Small intestine (tissue), 16 donors: ENCODE data around the gene DNPEP. TPM values are rescaled to one million over a fixed set of nuclear protein-coding genes. Genes with fewer than 3 reads are reported as not detected.

Experiments used
- DNase-seq, 2 donors: peaks; one replicate each; pipeline versions ENCODE4 v3.0.0 to v3.0.0-alpha.2; 2013
- FAIRE-seq: peaks from 2 replicates; lab custom pipeline; 2012; peaks lifted over from hg19 to GRCh38; lab: Jason Lieb, UNC
- H3K27ac ChIP-seq, 3 donors: one replicate each; pipeline ENCODE4 v1.5.1; 2013; ENCODE audit warnings: low read length in 2 of 3, mild to moderate bottlenecking in 2 of 3, control low read depth in 1 of 3, inconsistent platforms in 1 of 3, low read depth in 1 of 3, moderate library complexity in 1 of 3
- H3K27me3 ChIP-seq, 3 donors: one replicate each; pipeline ENCODE4 v1.6.1; 2013; ENCODE audit warnings: low read length in 3 of 3, inconsistent platforms in 1 of 3; ENCODE audit not compliant: control insufficient read depth in 3 of 3, insufficient read depth in 3 of 3
- H3K36me3 ChIP-seq, 3 donors: one replicate each; pipeline ENCODE4 v1.6.1; 2013; ENCODE audit warnings: low read length in 3 of 3, inconsistent platforms in 1 of 3, low read depth in 1 of 3, mild to moderate bottlenecking in 1 of 3, moderate library complexity in 1 of 3; ENCODE audit not compliant: control insufficient read depth in 3 of 3, insufficient read depth in 2 of 3
- H3K4me1 ChIP-seq, 3 donors: one replicate each; pipeline ENCODE4 v1.6.1; 2013; ENCODE audit warnings: low read length in 2 of 3, inconsistent platforms in 1 of 3, low read depth in 1 of 3, mild to moderate bottlenecking in 1 of 3, moderate library complexity in 1 of 3; ENCODE audit not compliant: control insufficient read depth in 3 of 3, insufficient read depth in 2 of 3
- H3K4me3 ChIP-seq, 3 donors: one replicate each; pipeline ENCODE4 v1.5.1; 2013; ENCODE audit warnings: low read length in 3 of 3, control low read depth in 1 of 3, inconsistent platforms in 1 of 3, low read depth in 1 of 3, mild to moderate bottlenecking in 1 of 3, moderate library complexity in 1 of 3
- H3K9me3 ChIP-seq, 2 donors: one replicate each; pipeline ENCODE4 v1.6.1; 2013; ENCODE audit warnings: low read depth in 1 of 2, low read length in 1 of 2; ENCODE audit not compliant: control insufficient read depth in 2 of 2, insufficient read depth in 1 of 2
- WGBS, 3 donors: extraction: QIAGEN DNeasy Blood & Tissue Kit; methylation state at CpG; one replicate each; pipeline ENCODE4 v1.1.7; 2013; 5-methylcytosine and 5-hydroxymethylcytosine counted together
- long read RNA-seq, 10 donors: transcript quantifications; one replicate each; lab custom pipeline, GENCODE V29; 2026
- polyA plus RNA-seq, 4 donors: library from polyadenylated mRNA; stranded (reverse) in 3 of 4; unstranded in 1 of 4; fragments of 200-250 nt in 3 of 4; fragments of 120-200 nt in 1 of 4; gene quantifications; one replicate each; pipeline versions ENCODE4 v1.2.1 to v1.2.3, GENCODE V29; 2013
- donor health status: healthy with polysubstance abuse.
- donor health status: control.
- donor health status: control.
- donor health status: Bipolar disorder and iron deficiency.
- donor health status: healthy.

DNPEP gene
- 100 to 1,000 TPM in 3 of 4 donors, 10 to 100 TPM in 1; 98.2 to 200 (median 165) TPM for polyA plus RNA-seq
- long read RNA-seq, donor 1 = 0 reads
- long read RNA-seq, donor 2, partial matches to known transcripts = 11 of 19 reads
- long read RNA-seq, donor 2, other reads (novel, unspliced or antisense) = 0 of 19 reads
- long read RNA-seq, donor 3, transcript DNPEP-201 (15 exons, 2,425 nt) = major isoform, 9 of 37 reads
- long read RNA-seq, donor 3, partial matches to known transcripts = 19 of 37 reads
- long read RNA-seq, donor 3, other reads (novel, unspliced or antisense) = 0 of 37 reads
- long read RNA-seq, donor 4, partial matches to known transcripts = 0 of 1 reads
- long read RNA-seq, donor 4, other reads (novel, unspliced or antisense) = 0 of 1 reads
- long read RNA-seq, donor 5, partial matches to known transcripts = 8 of 14 reads
- long read RNA-seq, donor 5, other reads (novel, unspliced or antisense) = 0 of 14 reads
- long read RNA-seq, donor 6, transcript DNPEP-201 (15 exons, 2,425 nt) = major isoform, 20 of 33 reads
- long read RNA-seq, donor 6, partial matches to known transcripts = 9 of 33 reads
- long read RNA-seq, donor 6, other reads (novel, unspliced or antisense) = 0 of 33 reads
- long read RNA-seq, donor 7 = 0 reads
- long read RNA-seq, donor 8 = 0 reads
- long read RNA-seq, donor 9, transcript DNPEP-201 (15 exons, 2,425 nt) = major isoform, 5 of 6 reads
- long read RNA-seq, donor 9, partial matches to known transcripts = 0 of 6 reads
- long read RNA-seq, donor 9, other reads (novel, unspliced or antisense) = 0 of 6 reads
- long read RNA-seq, donor 10, transcript DNPEP-201 (15 exons, 2,425 nt) = major isoform, 15 of 27 reads
- long read RNA-seq, donor 10, partial matches to known transcripts = 8 of 27 reads
- long read RNA-seq, donor 10, other reads (novel, unspliced or antisense) = 0 of 27 reads

DNA sequence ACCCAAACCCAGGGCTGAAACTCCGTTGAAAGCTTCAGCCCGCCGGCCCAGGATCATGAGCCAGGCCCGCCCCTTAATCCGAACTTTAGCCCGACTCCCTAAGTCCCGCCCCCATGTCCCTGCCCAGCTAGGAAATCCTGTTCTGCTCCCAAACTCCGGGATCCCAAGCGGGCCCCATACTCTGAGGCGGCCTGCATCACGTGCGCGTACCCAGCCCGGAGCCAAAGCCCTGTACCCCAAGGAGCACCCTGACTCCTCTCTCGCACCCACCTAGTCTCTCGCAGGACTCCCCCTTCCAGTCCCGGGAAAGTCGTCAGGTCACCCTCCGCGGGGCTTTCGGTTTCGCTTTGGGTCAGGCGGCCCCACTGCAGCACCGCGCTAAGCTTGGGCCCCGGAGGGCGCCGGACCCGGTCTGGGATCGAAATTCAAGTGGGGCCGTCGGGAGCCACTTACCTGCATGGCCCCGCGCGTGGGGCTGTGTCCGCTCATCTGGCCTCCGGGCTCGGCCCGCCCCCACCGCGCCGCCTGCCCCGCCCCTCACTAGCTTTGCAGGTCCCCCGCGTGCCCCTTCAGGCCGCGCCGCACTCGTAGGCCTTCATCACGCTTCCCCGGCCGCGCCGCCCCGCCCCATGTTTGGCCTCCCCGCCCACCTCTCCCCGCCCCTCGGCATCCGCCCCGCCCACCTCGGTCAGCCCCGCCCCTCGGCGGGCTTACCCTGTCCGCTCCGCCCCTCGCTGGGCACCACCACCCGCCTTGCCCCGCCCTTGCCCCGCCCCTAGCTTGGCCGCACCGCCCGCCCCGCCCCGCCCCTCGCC, at the start of gene DNPEP:
TSS of gene DNPEP (minus strand) at position 607 of the 815 bp plus-strand sequence. CDS start at position 489, 118 bp downstream.
- Histone ChIP-seq H3K27ac (peak within 1 kb of the TSS; percentile 91 to 97 (median 96)), H3K36me3 (peaks cover 4 to 43% (median 5%) of the 10 kb centered on the region in 3 donors), H3K27me3 (no peaks in the 10 kb centered on the region), H3K4me3 (peak within 1 kb of the TSS; percentile 55 to 70 (median 69)), H3K4me1 (peaks cover 0 to 25% (median 2%) of the 10 kb centered on the region in 3 donors), H3K9me3 (no peaks in the 10 kb centered on the region)
- WGBS, 3 donors = 0 to 1% (median 1%) methylated on average over 30 to 76 of the region's 76 CpGs
- no peak for FAIRE-seq
- DNase-seq = peak; percentile 92 to 94

DNA sequence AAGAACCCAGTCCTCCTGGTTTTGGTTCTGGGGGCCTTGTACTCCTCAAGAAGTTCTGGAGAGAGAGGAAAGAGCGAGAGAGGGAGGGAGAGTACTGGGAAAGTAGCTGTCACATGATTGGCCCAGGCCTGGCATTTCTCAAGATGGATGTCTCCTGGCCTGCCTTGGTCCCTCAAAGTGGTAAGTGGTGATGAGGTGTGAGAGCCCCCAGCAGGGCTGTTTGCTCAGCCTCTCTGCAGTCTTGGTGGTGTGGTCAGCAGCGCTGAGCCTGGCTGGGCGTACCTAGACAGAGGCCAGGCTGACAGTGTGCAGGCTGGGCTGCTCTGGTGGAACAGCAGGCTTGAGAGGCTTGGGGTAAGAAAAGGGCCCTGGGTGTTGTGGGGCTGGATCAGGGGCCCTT, 49.4 kb upstream of the DNPEP start:
- H3K9me3 ChIP-seq = no peaks in the 10 kb centered on the region
- H3K27me3 ChIP-seq = peaks cover 18 to 59% (median 22%) of the 10 kb centered on the region in 3 donors
- WGBS, 3 donors = 84 to 88% (median 85%) methylated on average over 3 of the region's 3 CpGs
- no peak for DNase-seq
- no peak for FAIRE-seq
- no peak overlapping the region for H3K4me3 ChIP-seq
- H3K4me1 ChIP-seq = peaks cover 0 to 16% (median 0%) of the 10 kb centered on the region in 3 donors
- no peak overlapping the region for H3K27ac ChIP-seq
- no peaks in the 10 kb centered on the region for H3K36me3 ChIP-seq

DNA sequence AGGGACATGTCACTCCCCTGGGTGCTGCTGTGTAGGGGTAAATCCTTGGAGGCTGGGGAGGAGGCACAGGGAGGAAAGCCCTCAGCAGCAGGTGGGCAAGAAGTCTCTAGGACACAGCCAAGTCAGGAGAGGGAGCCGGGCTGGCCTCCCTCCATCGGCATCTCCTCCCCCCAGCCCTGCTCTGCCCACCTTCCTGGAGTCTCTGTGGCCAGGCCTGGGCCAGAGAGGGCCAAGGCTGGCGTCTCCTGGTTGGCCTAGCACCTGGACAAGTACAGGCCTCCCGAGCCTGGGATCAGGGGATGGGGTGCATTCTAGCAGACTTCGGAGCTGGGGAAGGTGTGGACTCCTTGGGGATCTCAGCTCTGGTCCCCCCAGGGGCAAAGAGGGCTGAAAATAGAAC, 48.8 kb upstream of the DNPEP start:
- Histone ChIP-seq H3K9me3 (no peaks in the 10 kb centered on the region), H3K4me1 (peaks cover 0 to 15% (median 0%) of the 10 kb centered on the region in 3 donors), H3K4me3 (no peak overlapping the region), H3K27me3 (peaks cover 17 to 58% (median 22%) of the 10 kb centered on the region in 3 donors), H3K27ac (no peak overlapping the region), H3K36me3 (no peaks in the 10 kb centered on the region)
- 77 to 84% (median 84%) methylated on average over 5 of the region's 5 CpGs for WGBS, 3 donors
- DNase-seq = no peak
- FAIRE-seq = no peak

GRCh38 chr2:219435701-219436100, 48.0 kb upstream of the DNPEP start:
- Histone ChIP-seq H3K4me1 (peaks cover 0 to 9% (median 0%) of the 10 kb centered on the region in 3 donors), H3K36me3 (no peaks in the 10 kb centered on the region), H3K4me3 (no peak overlapping the region), H3K27me3 (peaks cover 15 to 51% (median 16%) of the 10 kb centered on the region in 3 donors), H3K9me3 (no peaks in the 10 kb centered on the region), H3K27ac (no peak overlapping the region)
- WGBS, 3 donors = 80 to 86% (median 84%) methylated on average over 6 of the region's 6 CpGs
- FAIRE-seq (no peak), DNase-seq (no peak)

DNA sequence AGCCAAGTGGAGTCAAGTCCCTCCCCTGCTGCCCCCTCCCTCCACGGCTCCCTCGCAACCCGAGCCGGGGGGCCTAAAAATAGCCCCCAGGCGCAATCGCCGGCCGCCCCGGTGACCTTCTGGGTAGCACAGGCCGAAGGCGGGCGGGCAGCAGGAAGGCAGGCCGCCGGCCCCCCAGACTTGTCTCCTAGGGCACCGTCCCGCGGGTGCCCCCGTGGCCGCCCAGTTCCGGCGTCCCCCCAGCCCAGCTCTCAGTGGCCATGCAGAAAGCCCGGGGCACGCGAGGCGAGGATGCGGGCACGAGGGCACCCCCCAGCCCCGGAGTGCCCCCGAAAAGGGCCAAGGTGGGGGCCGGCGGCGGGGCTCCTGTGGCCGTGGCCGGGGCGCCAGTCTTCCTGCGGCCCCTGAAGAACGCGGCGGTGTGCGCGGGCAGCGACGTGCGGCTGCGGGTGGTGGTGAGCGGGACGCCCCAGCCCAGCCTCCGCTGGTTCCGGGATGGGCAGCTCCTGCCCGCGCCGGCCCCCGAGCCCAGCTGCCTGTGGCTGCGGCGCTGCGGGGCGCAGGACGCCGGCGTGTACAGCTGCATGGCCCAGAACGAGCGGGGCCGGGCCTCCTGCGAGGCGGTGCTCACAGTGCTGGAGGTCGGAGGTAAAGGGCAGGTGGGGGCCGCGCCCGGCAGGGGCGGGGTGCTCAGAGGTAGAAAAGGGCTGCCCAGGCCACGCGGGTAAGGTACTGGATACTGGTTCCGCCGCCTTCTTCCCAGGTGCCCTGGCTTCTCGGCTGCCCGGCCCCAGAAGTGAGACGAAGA, 47.2 kb upstream of the DNPEP start, which contains the start of gene SPEG:
TSS of gene SPEG (plus strand) at position 126 of the 808 bp plus-strand sequence. CDS start at position 261, 135 bp downstream.
- no peak for FAIRE-seq
- H3K27me3 ChIP-seq = peaks cover 15 to 45% (median 16%) of the 10 kb centered on the region in 3 donors
- H3K9me3 ChIP-seq = no peaks in the 10 kb centered on the region
- no peaks in the 10 kb centered on the region for H3K36me3 ChIP-seq
- H3K4me1 ChIP-seq = peaks cover 0 to 9% (median 0%) of the 10 kb centered on the region in 3 donors
- H3K27ac ChIP-seq = peak within 1 kb of the TSS in 1 of 3 donors; percentile 7
- H3K4me3 ChIP-seq = no peak within 1 kb of the TSS
- peak in 1 of 2 donors; percentile 45 for DNase-seq
- 5 to 19% (median 8%) methylated on average over 45 to 77 of the region's 77 CpGs for WGBS, 3 donors

- Histone ChIP-seq H3K4me1 (peaks cover 0 to 9% (median 0%) of the 10 kb centered on the region in 3 donors), H3K27ac (peak overlapping the region in 1 of 3 donors; percentile 7), H3K4me3 (no peak overlapping the region), H3K27me3 (peaks cover 15 to 40% (median 16%) of the 10 kb centered on the region in 3 donors), H3K9me3 (no peaks in the 10 kb centered on the region), H3K36me3 (no peaks in the 10 kb centered on the region)
- 32 to 41% (median 35%) methylated on average over 9 of the region's 9 CpGs for WGBS, 3 donors
- FAIRE-seq = no peak
- no peak for DNase-seq
Observed at GRCh38 chr2:219434468-219434717, 46.7 kb upstream of the DNPEP start.

DNA sequence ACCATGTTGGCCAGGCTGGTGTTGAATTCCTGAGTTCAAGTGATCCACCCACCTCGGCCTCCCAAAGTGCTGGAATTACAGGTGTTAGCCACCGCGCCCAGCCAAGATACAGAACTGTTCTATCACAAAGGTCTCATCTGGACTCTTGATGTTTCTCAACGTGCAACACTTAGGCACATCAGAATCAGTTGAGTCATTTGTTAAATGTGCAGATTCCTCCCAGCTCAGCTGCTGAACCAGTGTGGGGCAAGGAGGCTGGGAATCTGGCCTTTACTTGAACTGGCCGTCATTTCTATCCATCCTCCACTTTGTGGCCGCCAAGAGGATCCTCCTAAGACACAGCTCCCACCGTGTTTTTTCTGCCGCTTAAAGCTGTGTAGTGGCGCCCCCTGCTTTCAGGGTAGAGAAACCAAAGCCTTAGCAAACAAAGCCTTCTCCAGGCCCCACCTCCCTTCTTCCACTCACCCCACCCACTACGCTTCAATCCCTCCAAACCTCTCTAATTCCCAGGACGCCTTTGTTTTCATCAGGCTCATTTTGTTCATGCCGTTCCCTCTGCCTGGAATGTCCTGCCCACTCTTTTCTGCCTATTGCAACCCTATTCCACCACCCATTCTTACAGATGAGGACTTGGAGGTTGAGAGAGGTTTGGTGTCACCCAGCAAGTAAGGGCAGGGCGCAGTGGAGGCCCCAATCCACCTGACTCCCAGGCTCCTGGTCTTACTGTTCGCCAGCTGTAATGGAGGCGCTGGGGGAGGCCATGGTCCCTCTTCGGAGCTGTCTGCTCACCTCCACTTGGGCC, 46.2 kb upstream of the DNPEP start:
- FAIRE-seq (no peak), DNase-seq (peak; percentile 22 to 46)
- H3K9me3 ChIP-seq = no peaks in the 10 kb centered on the region
- peak overlapping the region in 1 of 3 donors; percentile 7 for H3K27ac ChIP-seq
- H3K27me3 ChIP-seq = peaks cover 15 to 35% (median 16%) of the 10 kb centered on the region in 3 donors
- H3K4me3 ChIP-seq = no peak overlapping the region
- 66 to 72% (median 68%) methylated on average over 16 of the region's 16 CpGs for WGBS, 3 donors
- no peaks in the 10 kb centered on the region for H3K36me3 ChIP-seq
- peaks cover 0 to 9% (median 0%) of the 10 kb centered on the region in 3 donors for H3K4me1 ChIP-seq
